GM12874 (cell line): ENCODE data around the gene TNFRSF25.

Source experiments
- CTCF ChIP-seq: IDR thresholded peaks from 2 replicates; pipeline ENCODE4 v1.5.1; 2011; ENCODE audit warnings: low read depth, mild to moderate bottlenecking, control low read depth, low read length, moderate library complexity; ENCODE audit not compliant: insufficient read depth

Gene TNFRSF25

GRCh38 chr1:6425658-6426057 is 40.3 kb downstream of the TNFRSF25 start:
- no peak for TF ChIP-seq CTCF

- no peak for TF ChIP-seq CTCF
Measured at GRCh38 chr1:6424619-6425593, 41.1 kb downstream of the TNFRSF25 start, which contains the start of gene ESPN. ESPN (plus strand) TSS chr1:6424776; CDS start chr1:6424956, 180 bp downstream.

GRCh38 chr1:6424000-6424565 is 41.9 kb downstream of the TNFRSF25 start:
- TF ChIP-seq CTCF: no peak

- peak; percentile 96 for TF ChIP-seq CTCF
Measured at GRCh38 chr1:6423321-6423999, 42.5 kb downstream of the TNFRSF25 start.

GRCh38 chr1:6421266-6421665 is 44.7 kb downstream of the TNFRSF25 start:
- no peak for TF ChIP-seq CTCF

GRCh38 chr1:6420454-6421042 is 45.4 kb downstream of the TNFRSF25 start:
- TF ChIP-seq CTCF: no peak
